ENCODE results near the gene CTDSPL2. TPM values are rescaled to one million over a fixed set of nuclear protein-coding genes. Genes with fewer than 3 reads are reported as not detected.
"Not testable (repeated sequence)": the region's sequence is repeated elsewhere in the genome, so short reads cannot be mapped to it uniquely, and the experiment has no call there.

CTDSPL2 gene
- total RNA-seq, 1 experiment from 2014 or later = 98.0 TPM

DNA sequence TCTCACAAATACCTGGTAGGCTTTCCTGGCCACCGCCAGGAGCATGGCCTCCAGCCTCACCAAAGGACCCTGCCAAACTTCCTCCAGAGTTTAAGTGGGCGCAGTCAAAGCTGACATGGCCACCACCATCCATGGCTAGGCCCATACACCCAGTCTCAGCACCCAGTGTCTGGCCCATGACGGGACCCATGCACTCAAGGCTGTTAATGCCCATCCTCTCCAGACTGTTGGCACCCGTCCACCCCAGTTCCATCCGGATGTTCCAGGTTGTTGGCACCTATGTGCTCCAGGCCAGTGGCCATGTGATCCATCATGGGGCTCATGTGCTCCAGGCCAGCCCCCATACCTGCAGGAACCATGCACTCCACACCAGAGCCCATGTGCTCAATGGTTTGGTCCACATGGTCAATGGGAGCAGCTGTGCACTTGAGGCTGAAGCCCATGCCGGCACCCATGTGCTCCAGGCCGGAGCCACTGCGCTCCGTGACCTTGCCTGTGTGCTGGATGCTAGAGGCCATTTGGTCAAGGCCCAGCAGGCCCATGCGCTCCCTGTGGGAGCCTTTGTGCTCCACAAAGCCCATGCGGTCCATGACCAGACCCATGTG, 20.4 kb downstream of the CTDSPL2 start:
- Histone ChIP-seq H2AFZ (ENCODE audit: low read length) (no peak overlapping the region), H3K9me2 (replicated peaks; ENCODE audit: low read length) (no peaks in the 10 kb centered on the region), H3K79me2 (ENCODE audit: low read length) (peaks cover 99% of the 10 kb centered on the region), H3K4me2 (ENCODE audit: low read length) (no peak overlapping the region), H3F3A (ENCODE audit: low read length, unreplicated experiment) (peaks cover 4% of the 10 kb centered on the region), H3K9ac (ENCODE audit: low read length) (no peak overlapping the region), H3K4me1 (ENCODE audit: insufficient read depth, low read length) (no peaks in the 10 kb centered on the region), H4K20me1 (ENCODE audit: low read length) (peaks cover 27% of the 10 kb centered on the region), H3K36me3 (ENCODE audit: low read depth, low read length) (peaks cover 13% of the 10 kb centered on the region; the same call in 1 of the 2 replicates), H3K9me3 (ENCODE audit: low read length) (no peaks in the 10 kb centered on the region), H3K27ac (ENCODE audit: low read length) (no peak overlapping the region), H3K27me3 (ENCODE audit: low read length) (no peaks in the 10 kb centered on the region), H3K4me3 (ENCODE audit: low read length) (no peak overlapping the region)
- POLR2A ChIA-PET (ENCODE audit: unreplicated experiment) = no interaction called here
- no peak for DNase-seq
- BruUV-seq (replicated peaks) = no TSS peak
- TF ChIP-seq EZH2phosphoT487 (IDR thresholded peaks at IDR 0.05; ENCODE audit: borderline replicate concordance, low read length) (no peak), EZH2 (IDR thresholded peaks at IDR 0.05; ENCODE audit: low read length, unreplicated experiment) (no peak)
- TF ChIP-seq, protein P1, sequence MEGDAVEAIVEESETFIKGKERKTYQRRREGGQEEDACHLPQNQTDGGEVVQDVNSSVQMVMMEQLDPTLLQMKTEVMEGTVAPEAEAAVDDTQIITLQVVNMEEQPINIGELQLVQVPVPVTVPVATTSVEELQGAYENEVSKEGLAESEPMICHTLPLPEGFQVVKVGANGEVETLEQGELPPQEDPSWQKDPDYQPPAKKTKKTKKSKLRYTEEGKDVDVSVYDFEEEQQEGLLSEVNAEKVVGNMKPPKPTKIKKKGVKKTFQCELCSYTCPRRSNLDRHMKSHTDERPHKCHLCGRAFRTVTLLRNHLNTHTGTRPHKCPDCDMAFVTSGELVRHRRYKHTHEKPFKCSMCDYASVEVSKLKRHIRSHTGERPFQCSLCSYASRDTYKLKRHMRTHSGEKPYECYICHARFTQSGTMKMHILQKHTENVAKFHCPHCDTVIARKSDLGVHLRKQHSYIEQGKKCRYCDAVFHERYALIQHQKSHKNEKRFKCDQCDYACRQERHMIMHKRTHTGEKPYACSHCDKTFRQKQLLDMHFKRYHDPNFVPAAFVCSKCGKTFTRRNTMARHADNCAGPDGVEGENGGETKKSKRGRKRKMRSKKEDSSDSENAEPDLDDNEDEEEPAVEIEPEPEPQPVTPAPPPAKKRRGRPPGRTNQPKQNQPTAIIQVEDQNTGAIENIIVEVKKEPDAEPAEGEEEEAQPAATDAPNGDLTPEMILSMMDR (conservative IDR thresholded peaks at IDR 0.05; ENCODE audit: low read depth, low read length) = no peak
- CTCF ChIA-PET = no interaction called here
- intact Hi-C loops (cut with micrococcal nuclease) = no loop called here
- no peak for ATAC-seq

DNA sequence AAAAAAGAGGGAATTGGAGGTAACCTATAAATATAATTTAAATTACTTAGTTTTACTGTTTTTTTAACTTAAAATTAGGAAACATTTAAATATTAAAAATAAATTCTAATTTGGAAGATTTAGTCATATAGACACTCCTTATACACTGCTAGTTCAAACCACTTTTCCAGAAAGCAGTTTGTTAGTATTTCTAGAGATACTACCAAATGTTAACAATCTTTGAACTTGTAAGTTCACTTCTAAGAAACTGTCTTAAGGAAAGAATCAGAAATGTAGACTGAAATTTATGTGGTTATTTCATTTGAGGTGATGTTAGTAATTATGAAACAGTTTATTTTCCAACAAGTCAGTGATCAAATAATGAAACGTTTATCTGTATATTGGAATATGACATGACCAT, 22.7 kb downstream of the CTDSPL2 start:
- Histone ChIP-seq H3F3A (ENCODE audit: low read length, unreplicated experiment) (peaks cover 6% of the 10 kb centered on the region), H4K20me1 (ENCODE audit: low read length) (peaks cover 19% of the 10 kb centered on the region), H3K9me2 (replicated peaks; ENCODE audit: low read length) (no peaks in the 10 kb centered on the region), H3K36me3 (ENCODE audit: low read depth, low read length) (peaks cover 13% of the 10 kb centered on the region; the same call in 1 of the 2 replicates), H3K4me1 (ENCODE audit: insufficient read depth, low read length) (no peaks in the 10 kb centered on the region), H3K9me3 (ENCODE audit: low read length) (no peaks in the 10 kb centered on the region), H3K4me2 (ENCODE audit: low read length) (no peak overlapping the region), H3K27ac (ENCODE audit: low read length) (no peak overlapping the region), H3K79me2 (ENCODE audit: low read length) (peaks cover 89% of the 10 kb centered on the region), H3K9ac (ENCODE audit: low read length) (no peak overlapping the region), H2AFZ (ENCODE audit: low read length) (no peak overlapping the region), H3K27me3 (ENCODE audit: low read length) (no peaks in the 10 kb centered on the region), H3K4me3 (ENCODE audit: low read length) (no peak overlapping the region)
- CTCF ChIA-PET = no interaction called here
- intact Hi-C loops (cut with micrococcal nuclease) = no loop called here
- ATAC-seq (no peak), DNase-seq (no peak)
- POLR2A ChIA-PET (ENCODE audit: unreplicated experiment) = no interaction called here
- BruUV-seq (replicated peaks) = no TSS peak
- TF ChIP-seq EZH2phosphoT487 (IDR thresholded peaks at IDR 0.05; ENCODE audit: borderline replicate concordance, low read length) = no peak

DNA sequence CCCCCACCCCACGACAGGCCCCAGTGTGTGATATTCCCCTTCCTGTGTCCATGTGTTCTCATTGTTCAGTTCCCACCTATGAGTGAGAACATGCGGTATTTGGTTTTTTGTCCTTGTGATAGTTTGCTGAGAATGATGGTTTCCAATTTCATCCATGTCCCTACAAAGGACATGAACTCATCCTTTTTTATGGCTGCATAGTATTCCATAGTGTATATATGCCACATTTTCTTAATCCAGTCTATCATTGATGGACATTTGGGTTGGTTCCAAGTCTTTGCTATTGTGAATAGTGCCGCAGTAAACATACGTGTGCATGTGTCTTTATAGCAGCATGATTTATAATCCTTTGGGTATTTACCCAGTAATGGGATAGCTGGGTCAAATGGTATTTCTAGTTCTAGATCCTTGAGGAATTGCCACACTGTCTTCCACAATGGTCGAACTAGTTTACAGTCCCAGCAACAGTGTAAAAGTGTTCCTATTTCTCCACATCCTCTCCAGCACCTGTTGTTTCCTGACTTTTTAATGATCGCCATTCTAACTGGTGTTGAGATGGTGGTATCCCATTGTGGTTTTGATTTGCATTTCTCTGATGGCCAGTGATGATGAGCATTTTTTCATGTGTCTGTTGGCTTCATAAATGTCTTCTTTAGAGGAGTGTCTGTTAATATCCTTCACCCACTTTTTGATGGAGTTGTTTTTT, 26.3 kb downstream of the CTDSPL2 start:
- H3K27ac ChIP-seq (ENCODE audit: low read length); H2AFZ ChIP-seq (ENCODE audit: low read length); BruUV-seq (replicated peaks); POLR2A ChIA-PET (ENCODE audit: unreplicated experiment); H3K4me3 ChIP-seq (ENCODE audit: low read length); H3K9me2 ChIP-seq (replicated peaks; ENCODE audit: low read length); H3K4me1 ChIP-seq (ENCODE audit: insufficient read depth, low read length); H3K9ac ChIP-seq (ENCODE audit: low read length); H3K4me2 ChIP-seq (ENCODE audit: low read length); DNase-seq; ATAC-seq; H3F3A ChIP-seq (ENCODE audit: low read length, unreplicated experiment); intact Hi-C loops (cut with micrococcal nuclease); H3K36me3 ChIP-seq (ENCODE audit: low read depth, low read length); H3K27me3 ChIP-seq (ENCODE audit: low read length); CTCF ChIA-PET; H3K9me3 ChIP-seq (ENCODE audit: low read length): not testable (repeated sequence)
- Histone ChIP-seq H3K79me2 (ENCODE audit: low read length) (peaks cover 81% of the 10 kb centered on the region), H4K20me1 (ENCODE audit: low read length) (peaks cover 29% of the 10 kb centered on the region)
